Astrocyte (in vitro differentiated cells and primary cell): ENCODE results near the gene AARS2.

ENCODE experiments used
- EZH2 ChIP-seq: IDR thresholded peaks from 2 replicates; pipeline ENCODE4 v1.6.1; 2012; ENCODE audit warnings: mild to moderate bottlenecking, low read length, inconsistent platforms; ENCODE audit not compliant: insufficient read depth
- TF ChIP-seq, protein P1 (sequence below): IDR thresholded peaks from 2 replicates; pipeline ENCODE4 v1.5.1; 2011; ENCODE audit warnings: low read depth, mild to moderate bottlenecking, inconsistent platforms, low read length, moderate library complexity; ENCODE audit not compliant: insufficient read depth

DNA sequence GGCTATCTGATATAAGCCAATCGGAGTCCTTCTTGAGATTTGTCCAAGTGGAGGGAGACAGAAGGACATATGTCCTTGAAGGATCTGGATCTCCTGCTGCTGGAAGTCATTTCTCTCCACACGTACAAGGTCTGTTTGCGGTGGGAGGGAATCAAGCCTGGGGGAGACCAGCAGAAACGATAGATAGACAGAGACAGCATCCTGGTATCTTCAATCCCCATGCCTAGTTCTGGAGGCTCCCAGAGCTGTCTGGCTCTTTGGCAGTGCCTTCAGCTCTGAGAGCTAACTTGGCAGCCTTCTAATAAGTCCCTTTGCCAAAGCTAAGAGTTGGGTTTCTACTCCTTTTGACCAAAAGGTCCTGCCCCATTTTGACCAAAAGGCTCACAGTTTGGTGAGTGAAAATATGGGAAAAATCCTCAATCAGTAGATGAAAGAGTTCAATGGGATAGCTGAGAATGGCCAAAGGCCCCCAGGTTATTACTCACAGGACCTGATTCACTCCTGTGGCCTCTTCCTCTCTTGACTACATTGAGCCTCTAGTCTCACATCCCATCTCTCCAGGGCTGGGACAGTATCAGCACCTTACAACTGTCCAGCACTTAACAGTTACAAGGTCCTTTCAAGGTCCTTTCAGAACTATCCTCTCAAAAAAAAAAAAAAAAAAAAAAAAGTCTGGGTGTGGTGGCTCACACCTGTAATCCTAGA, 20.3 kb downstream of the AARS2 start:
- TF ChIP-seq, protein P1, sequence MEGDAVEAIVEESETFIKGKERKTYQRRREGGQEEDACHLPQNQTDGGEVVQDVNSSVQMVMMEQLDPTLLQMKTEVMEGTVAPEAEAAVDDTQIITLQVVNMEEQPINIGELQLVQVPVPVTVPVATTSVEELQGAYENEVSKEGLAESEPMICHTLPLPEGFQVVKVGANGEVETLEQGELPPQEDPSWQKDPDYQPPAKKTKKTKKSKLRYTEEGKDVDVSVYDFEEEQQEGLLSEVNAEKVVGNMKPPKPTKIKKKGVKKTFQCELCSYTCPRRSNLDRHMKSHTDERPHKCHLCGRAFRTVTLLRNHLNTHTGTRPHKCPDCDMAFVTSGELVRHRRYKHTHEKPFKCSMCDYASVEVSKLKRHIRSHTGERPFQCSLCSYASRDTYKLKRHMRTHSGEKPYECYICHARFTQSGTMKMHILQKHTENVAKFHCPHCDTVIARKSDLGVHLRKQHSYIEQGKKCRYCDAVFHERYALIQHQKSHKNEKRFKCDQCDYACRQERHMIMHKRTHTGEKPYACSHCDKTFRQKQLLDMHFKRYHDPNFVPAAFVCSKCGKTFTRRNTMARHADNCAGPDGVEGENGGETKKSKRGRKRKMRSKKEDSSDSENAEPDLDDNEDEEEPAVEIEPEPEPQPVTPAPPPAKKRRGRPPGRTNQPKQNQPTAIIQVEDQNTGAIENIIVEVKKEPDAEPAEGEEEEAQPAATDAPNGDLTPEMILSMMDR, result no peak
- no peak for TF ChIP-seq EZH2
